HG03469 (cell line): ENCODE results near the gene OBSL1.
A peak's percentile ranks its signal among the peaks of the same experiment; 100 is the strongest.

ENCODE experiments used
- ATAC-seq: cut with Tn5 transposase; IDR thresholded peaks from one replicate; pipeline ENCODE4 v1.9.1; 2021; ENCODE audit warnings: mild to moderate bottlenecking, moderate library complexity, moderate number of reproducible peaks; ENCODE audit not compliant: unreplicated experiment

Gene OBSL1

GRCh38 chr2:219597552-219598307 is 26.4 kb upstream of the OBSL1 start, which contains the start of gene STK11IP:
Gene STK11IP, plus strand, starts transcription at chr2:219597857. Its CDS starts 263 bp downstream, at chr2:219598120.
- ATAC-seq = peak; percentile 77

GRCh38 chr2:219596954-219597551 is 25.7 kb upstream of the OBSL1 start:
- ATAC-seq = peak; percentile 3

- ATAC-seq = no peak
Measured at GRCh38 chr2:219595256-219595655, 23.9 kb upstream of the OBSL1 start.

GRCh38 chr2:219593154-219593553 is 21.8 kb upstream of the OBSL1 start:
- ATAC-seq = no peak

GRCh38 chr2:219592736-219593135 is 21.4 kb upstream of the OBSL1 start:
- no peak for ATAC-seq

GRCh38 chr2:219591091-219591490 is 19.8 kb upstream of the OBSL1 start:
- no peak for ATAC-seq

GRCh38 chr2:219581346-219581745 is 10.0 kb upstream of the OBSL1 start:
- no peak for ATAC-seq

- ATAC-seq = no peak
Measured at GRCh38 chr2:219578811-219579613, 7.7 kb upstream of the OBSL1 start.

GRCh38 chr2:219576505-219577388 is 5.4 kb upstream of the OBSL1 start:
- ATAC-seq = no peak

GRCh38 chr2:219575566-219576504 is 4.5 kb upstream of the OBSL1 start:
- ATAC-seq = no peak

GRCh38 chr2:219574484-219575311 is 3.4 kb upstream of the OBSL1 start:
- ATAC-seq = no peak

GRCh38 chr2:219573166-219573565 is 1.8 kb upstream of the OBSL1 start:
- no peak for ATAC-seq

- ATAC-seq = no peak
Measured at GRCh38 chr2:219572237-219573001, 1.1 kb upstream of the OBSL1 start, which contains the start of gene INHA. Gene INHA, plus strand, starts transcription at chr2:219572310. Its CDS starts 65 bp downstream, at chr2:219572375.

- no peak for ATAC-seq
Measured at GRCh38 chr2:219570924-219571310, 422 bp downstream of the OBSL1 start.

GRCh38 chr2:219570194-219570923 is 980 bp downstream of the OBSL1 start:
- ATAC-seq = no peak

GRCh38 chr2:219569635-219570034 is 1.7 kb downstream of the OBSL1 start:
- ATAC-seq = no peak

- ATAC-seq = no peak
Measured at GRCh38 chr2:219569041-219569440, 2.3 kb downstream of the OBSL1 start.
